HCT116 (cell line): Measurements from ENCODE around the gene FOXN1. TPM values are rescaled to one million over a fixed set of nuclear protein-coding genes. Genes with fewer than 3 reads are reported as not detected.

ENCODE experiments used
- ATAC-seq: fragments of 200-7000 bp; cut with Tn5 transposase; 2 replicates; pipeline ENCODE4 v1.9.1; 2020; ENCODE audit warnings: mild to moderate bottlenecking, moderate library complexity
- BruUV-seq: library from RNA; stranded (reverse); fragments of 400-500 nt; replicated peaks from 2 replicates; lab custom pipeline; 2021; lab: Mats Ljungman, UMichigan
- CTCF ChIA-PET: fragments of 300-600 bp; sonication (Branson Sonifier 250); formaldehyde crosslinking; loops from one replicate; lab custom pipeline; 2021; ENCODE audit warnings: antibody characterized with exemption; lab: Charles Lee
- POLR2A ChIA-PET: fragments of 300-600, 350-600 bp; sonication (Branson Sonifier 250); formaldehyde crosslinking; loops from one replicate; lab custom pipeline; 2021; ENCODE audit warnings: antibody characterized with exemption; lab: Charles Lee
- RAD21 ChIA-PET, 2 experiments: fragments of 300-600 bp; sonication (Branson Sonifier 250); formaldehyde crosslinking; loops; one replicate each; lab custom pipeline; 2023; ENCODE audit warnings: low total read pairs in 2 of 2; ENCODE audit not compliant: uncharacterized antibody in 2 of 2, unreplicated experiment in 2 of 2, low non-redundant PET in 1 of 2; lab: Charles Lee
- DNase-seq: peaks from one replicate; pipeline ENCODE4 v3.0.0-alpha.2; 2010; ENCODE audit warnings: low read depth, low spot score
- H2AFZ ChIP-seq: fragments of 200-600 bp; shearing (Covaris generic), sonication (generic); 2 replicates; pipeline ENCODE4 v1.6.1; 2017; ENCODE audit warnings: low read depth, mixed run types, mixed read lengths, antibody characterized with exemption, low read length; ENCODE audit not compliant: poor library complexity, severe bottlenecking
- H3K27ac ChIP-seq: 2 replicates; pipeline ENCODE4 v1.5.1; 2012; ENCODE audit warnings: low read depth, low read length
- H3K27me3 ChIP-seq: fragments of 200-600 bp; sonication (generic); 2 replicates; pipeline ENCODE4 v1.6.1; 2016; ENCODE audit warnings: mixed run types, low read length, mixed read lengths; ENCODE audit not compliant: insufficient read depth
- H3K36me3 ChIP-seq, 2 experiments: fragments of 200-500 bp in 1 of 2; fragments of 200-600 bp in 1 of 2; sonication (Bioruptor generic) in 1 of 2; sonication (generic) in 1 of 2; 2 replicates each; pipeline versions ENCODE4 v1.5.1 to v1.6.1; 2014 to 2016; ENCODE audit warnings: low read length in 2 of 2, inconsistent platforms in 1 of 2, mixed read lengths in 1 of 2, mixed run types in 1 of 2; ENCODE audit not compliant: insufficient read depth in 2 of 2, control insufficient read depth in 1 of 2
- H3K4me1 ChIP-seq, 2 experiments: fragments of 200-600 bp in 1 of 2; sonication (generic) in 1 of 2; 2 replicates each; pipeline versions ENCODE4 v1.5.1 to v1.6.1; 2012 to 2017; ENCODE audit warnings: low read length in 2 of 2, inconsistent platforms in 1 of 2, mild to moderate bottlenecking in 1 of 2, mixed read lengths in 1 of 2, mixed run types in 1 of 2, moderate library complexity in 1 of 2; ENCODE audit not compliant: insufficient read depth in 2 of 2, control insufficient read depth in 1 of 2
- H3K4me2 ChIP-seq: fragments of 200-600 bp; sonication (generic); 2 replicates; pipeline ENCODE4 v1.6.1; 2017; ENCODE audit warnings: mixed run types, low read length, mixed read lengths
- H3K4me3 ChIP-seq, 2 experiments: fragments of 200-600 bp in 1 of 2; sonication (generic) in 1 of 2; replicated peaks in 1 of 2; 2 replicates each; pipeline ENCODE4 v1.5.1; 2011 to 2016; ENCODE audit warnings: low read length in 2 of 2, control low read depth in 1 of 2, low read depth in 1 of 2, mild to moderate bottlenecking in 1 of 2, mixed read lengths in 1 of 2, mixed run types in 1 of 2
- H3K79me2 ChIP-seq: fragments of 200-600 bp; sonication (generic); 2 replicates; pipeline ENCODE4 v1.6.1; 2017; ENCODE audit warnings: mild to moderate bottlenecking, mixed run types, low read length, moderate library complexity, mixed read lengths; ENCODE audit not compliant: insufficient read depth
- H3K9ac ChIP-seq: fragments of 200-600 bp; sonication (generic); 2 replicates; pipeline ENCODE4 v1.6.1; 2016; ENCODE audit warnings: low read length, mixed read lengths
- H3K9me2 ChIP-seq: fragments of 200-600 bp; sonication (generic), shearing (Covaris generic); 2 replicates; pipeline ENCODE4 v1.6.1; 2017; ENCODE audit warnings: mixed run types, mild to moderate bottlenecking, moderate library complexity; ENCODE audit not compliant: insufficient read depth
- H3K9me3 ChIP-seq, 2 experiments: fragments of 200-500 bp in 1 of 2; fragments of 200-600 bp in 1 of 2; sonication (Bioruptor generic) in 1 of 2; sonication (generic) in 1 of 2; 2 replicates each; pipeline ENCODE4 v1.6.1; 2014 to 2017; ENCODE audit warnings: low read length in 2 of 2, mixed read lengths in 2 of 2, inconsistent platforms in 1 of 2, low read depth in 1 of 2, mild to moderate bottlenecking in 1 of 2, mixed run types in 1 of 2, moderate library complexity in 1 of 2; ENCODE audit not compliant: control insufficient read depth in 1 of 2, insufficient read depth in 1 of 2
- H4K20me1 ChIP-seq: fragments of 200-600 bp; sonication (generic), shearing (Covaris generic); 2 replicates; pipeline ENCODE4 v1.6.1; 2017; ENCODE audit warnings: mixed run types, mild to moderate bottlenecking, moderate library complexity; ENCODE audit not compliant: insufficient read depth
- ATF3 ChIP-seq: IDR thresholded peaks from 2 replicates; pipeline ENCODE4 v1.6.1; 2012
- CTCF ChIP-seq, 3 experiments: fragments of 200-600 bp in 1 of 3; sonication (generic) in 1 of 3; IDR thresholded peaks in 2 of 3; conservative IDR thresholded peaks in 1 of 3; 2 replicates each; pipeline ENCODE4 v1.5.1; 2012 to 2017; ENCODE audit warnings: low read depth in 2 of 3, low read length in 2 of 3, antibody characterized with exemption in 1 of 3, borderline replicate concordance in 1 of 3, control low read depth in 1 of 3, mild to moderate bottlenecking in 1 of 3, mixed read lengths in 1 of 3, mixed run types in 1 of 3, moderate library complexity in 1 of 3; ENCODE audit not compliant: insufficient read depth in 1 of 3
- EGR1 ChIP-seq: IDR thresholded peaks from 2 replicates; pipeline ENCODE4 v1.6.1; 2012; ENCODE audit warnings: low read depth
- ELF1 ChIP-seq: IDR thresholded peaks from 2 replicates; pipeline ENCODE4 v1.6.1; 2012; ENCODE audit warnings: low read depth, borderline replicate concordance
- EZH2 ChIP-seq: fragments of 200-600 bp; sonication (generic); IDR thresholded peaks from 2 replicates; pipeline ENCODE4 v1.6.1; 2017; ENCODE audit warnings: antibody characterized with exemption, mixed run types
- EZH2phosphoT487 ChIP-seq: fragments of 200-600 bp; IDR thresholded peaks from 2 replicates; pipeline ENCODE4 v1.6.1; 2018; ENCODE audit warnings: antibody characterized with exemption, borderline replicate concordance
- REST ChIP-seq: IDR thresholded peaks from 2 replicates; pipeline ENCODE4 v1.6.1; 2012; ENCODE audit warnings: low read depth
- YY1 ChIP-seq: IDR thresholded peaks from 2 replicates; pipeline ENCODE4 v1.6.1; 2011; ENCODE audit warnings: low read length, low read depth, moderate library complexity, mild to moderate bottlenecking; ENCODE audit not compliant: insufficient replicate concordance; ENCODE audit errors: extremely low read depth
- ZBTB33 ChIP-seq: IDR thresholded peaks from 2 replicates; pipeline ENCODE4 v1.6.1; 2011; ENCODE audit warnings: mild to moderate bottlenecking, low read length, moderate library complexity; ENCODE audit not compliant: insufficient replicate concordance; ENCODE audit errors: extremely low read depth
- ZFX ChIP-seq: fragments of 450-650 bp; IDR thresholded peaks from 2 replicates; pipeline ENCODE4 v1.6.1; 2017
- intact Hi-C: fragments of 100-400 bp; cut with micrococcal nuclease; formaldehyde crosslinking; loops from 2 replicates; pipeline ENCODE4 v1.10.0; 2022
- total RNA-seq: library from RNA; stranded (reverse); gene quantifications from one replicate; pipeline ENCODE4 v1.2.1, GENCODE V29; 2021; ENCODE audit not compliant: unreplicated experiment

FOXN1 gene
- total RNA-seq, 1 experiment from 2014 or later: not detected

- intact Hi-C loops: no loop called here
- BruUV-seq: TSS peak; percentile 45
- Histone ChIP-seq H3K27ac (no peak overlapping the region), H3K9ac (no peak overlapping the region), H4K20me1 (no peaks in the 10 kb centered on the region), H3K4me2 (no peak overlapping the region), H3K36me3 (peaks cover 0 to 4% of the 10 kb centered on the region in 2 experiments; a peak in 1 of 4 replicates)
- RAD21 ChIA-PET: no interaction called here
- TF ChIP-seq REST (no peak), CTCF (IDR thresholded peaks at IDR 0.05 in 2 of 3, conservative IDR thresholded peaks at IDR 0.05 in 1 of 3; ENCODE audit: borderline replicate concordance in 1 of 3, insufficient read depth in 1 of 3, low read depth in 2 of 3, low read length in 2 of 3) (no peak), ZFX (no peak), ATF3 (no peak), ZBTB33 (no peak), EZH2 (no peak), EGR1 (no peak), EZH2phosphoT487 (no peak), YY1 (no peak), ELF1 (no peak)
- TF ChIP-seq, all 23 proteins: peak for 0
- H3K27me3 ChIP-seq: no peaks in the 10 kb centered on the region
- no peak overlapping the region for H3K4me3 ChIP-seq
- peaks cover 32% of the 10 kb centered on the region for H3K79me2 ChIP-seq
- CTCF ChIA-PET: no interaction called here
- no peak for DNase-seq
- H3K9me3 ChIP-seq: no peaks in the 10 kb centered on the region
- POLR2A ChIA-PET: no interaction called here
- peaks cover 0 to 20% of the 10 kb centered on the region in 2 experiments; a peak in 3 of 4 replicates for H3K4me1 ChIP-seq
- no peaks in the 10 kb centered on the region for H3K9me2 ChIP-seq
- no peak for ATAC-seq
- H2AFZ ChIP-seq: no peak overlapping the region
Measured at GRCh38 chr17:28569446-28569845, 63.3 kb downstream of the FOXN1 start.
